Adrenal gland (tissue), 12 donors: ENCODE data around the gene NRP2. TPM values are rescaled to one million over a fixed set of nuclear protein-coding genes. Genes with fewer than 3 reads are reported as not detected.

Experiments
- DNase-seq, 7 donors: peaks; one replicate each; pipeline ENCODE4 v3.0.0-alpha.2; 2019 to 2020
- H3K27ac ChIP-seq, 5 donors: fragments of 200-600 bp; sonication (generic) in 4 of 5; 1 replicate in 3 of 5; 2 replicates in 2 of 5; pipeline versions ENCODE4 v1.5.1 to v1.8.0; 2016 to 2020; ENCODE audit warnings: mild to moderate bottlenecking in 1 of 5
- H3K27me3 ChIP-seq: fragments of 200-600 bp; 2 replicates; pipeline ENCODE4 v1.8.0; 2021
- H3K36me3 ChIP-seq, 2 donors: fragments of 200-600 bp; replicated peaks in 1 of 2; 1 replicate in 1 of 2; 2 replicates in 1 of 2; pipeline versions ENCODE4 v1.5.1 to v1.8.0; 2018 to 2022
- H3K4me1 ChIP-seq, 2 donors: fragments of 200-600 bp; replicated peaks in 1 of 2; 1 replicate in 1 of 2; 2 replicates in 1 of 2; pipeline versions ENCODE4 v1.5.1 to v1.8.0; 2018 to 2021
- H3K4me3 ChIP-seq, 4 donors: fragments of 200-600 bp; sonication (generic) in 3 of 4; one replicate each; pipeline ENCODE4 v1.5.1; 2016 to 2018
- H3K9me3 ChIP-seq, 3 donors: fragments of 200-600 bp; sonication (generic) in 1 of 3; replicated peaks in 1 of 3; 1 replicate in 2 of 3; 2 replicates in 1 of 3; pipeline versions ENCODE4 v1.5.1 to v1.8.0; 2016 to 2021
- CTCF ChIP-seq, 6 experiments: fragments of 450-650 bp in 4 of 6; fragments of 200-600 bp in 2 of 6; sonication (generic) in 1 of 6; IDR thresholded peaks; 1 replicate in 5 of 6; 2 replicates in 1 of 6; pipeline versions ENCODE4 v1.5.1 to v1.8.0; 2016 to 2021; ENCODE audit warnings: antibody characterized with exemption in 6 of 6, mild to moderate bottlenecking in 2 of 6, moderate library complexity in 1 of 6
- POLR2A ChIP-seq, 2 donors: fragments of 450-650 bp; IDR thresholded peaks; one replicate each; pipeline ENCODE4 v1.6.1; 2017; ENCODE audit warnings: antibody characterized with exemption in 2 of 2, mild to moderate bottlenecking in 2 of 2, moderate library complexity in 1 of 2
- WGBS, 4 donors: extraction: QIAGEN DNeasy Blood & Tissue Kit in 2 of 4; methylation state at CpG; one replicate each; pipeline versions ENCODE4 v1.1.5 to v1.1.7; 2013 to 2017; 5-methylcytosine and 5-hydroxymethylcytosine counted together
- intact Hi-C, 2 donors: fragments of 100-400 bp; cut with DNase I; formaldehyde crosslinking; loops; one replicate each; pipeline versions ENCODE4 v1.14.1 to v1.15.0; 2022 to 2023
- polyA plus RNA-seq, 3 donors: library from polyadenylated mRNA; stranded (reverse); fragments of 200-250 nt in 2 of 3; fragments of 350-450 nt in 1 of 3; fragmentation: Illumina TruSeq in 1 of 3; extraction: RNeasy Lipid Tissue Mini Kit (QIAGEN cat#74804) in 1 of 3; gene quantifications; one replicate each; pipeline ENCODE4 v1.2.3, GENCODE V29; 2013 to 2014
- total RNA-seq, 9 donors: library from RNA; depleted of rRNA in 4 of 9; stranded (reverse); fragments of >200 nt in 4 of 9; fragments of 120-200 nt in 1 of 9; fragmentation: NEBNext Ultra II Directional in 1 of 9; extraction: Animal tissue kit (Norgen Biotek cat#: 25700) in 1 of 9; gene quantifications; one replicate each; pipeline versions ENCODE4 v1.1.0 to v1.2.4, GENCODE V29; 2013 to 2023
- donor health status: healthy with polysubstance abuse.
- donor health status: Bipolar disorder and iron deficiency.
- donor health status: DM: yes; HTN: yes; CAD: no.
- donor health status: DM: no; HTN: no; CAD: no.
- donor health status: DM: no; HTN: no; CAD: no.
- donor health status: DM: yes; HTN: yes; CAD: no.

Gene NRP2
- total and polyA plus RNA-seq, 12 donors: 27.6 to 205 (median 93.1) TPM

DNA sequence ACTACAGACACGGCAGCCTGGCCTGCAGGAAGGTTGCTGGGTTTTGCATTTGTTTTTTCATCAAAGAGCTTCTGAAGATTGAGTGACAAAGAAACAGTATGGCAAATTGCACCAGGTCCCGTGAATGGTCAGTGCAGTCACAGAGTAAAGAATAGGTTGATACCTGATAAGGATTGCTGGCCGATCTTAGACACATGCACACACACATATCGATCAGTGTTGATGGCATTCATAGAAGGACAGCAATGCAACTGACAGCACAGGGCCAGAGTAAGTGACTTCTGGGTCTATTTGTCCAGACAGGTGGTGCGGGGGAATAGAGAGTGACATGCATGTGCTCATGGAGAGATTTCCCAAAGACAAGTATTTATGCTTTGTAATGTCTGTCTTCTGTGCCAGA lies 42.8 kb downstream of the NRP2 start:
- no peaks in the 10 kb centered on the region for H3K9me3 ChIP-seq
- no peak overlapping the region for H3K27ac ChIP-seq
- DNase-seq: no peak
- intact Hi-C loops: no loop called here
- H3K4me3 ChIP-seq: no peak overlapping the region
- WGBS, 4 donors: 93 to 98% (median 94%) methylated on average over 5 of the region's 5 CpGs
- no peaks in the 10 kb centered on the region for H3K27me3 ChIP-seq
- TF ChIP-seq POLR2A (IDR thresholded peaks at IDR 0.05) (no peak), CTCF (IDR thresholded peaks at IDR 0.05) (no peak)
- H3K4me1 ChIP-seq: peaks cover 0 to 14% of the 10 kb centered on the region in 2 donors
- peaks cover 0 to 71% of the 10 kb centered on the region in 2 donors for H3K36me3 ChIP-seq

- intact Hi-C loops: no loop called here
- Histone ChIP-seq H3K36me3 (peaks cover 0 to 82% of the 10 kb centered on the region in 2 donors), H3K27me3 (no peaks in the 10 kb centered on the region), H3K9me3 (no peaks in the 10 kb centered on the region), H3K4me1 (peaks cover 0 to 16% of the 10 kb centered on the region in 2 donors), H3K27ac (no peak overlapping the region), H3K4me3 (no peak overlapping the region)
- DNase-seq: no peak
- TF ChIP-seq CTCF (IDR thresholded peaks at IDR 0.05) (no peak), POLR2A (IDR thresholded peaks at IDR 0.05) (no peak)
- WGBS, 4 donors: 82 to 98% (median 91%) methylated on average over 4 of the region's 4 CpGs
Observed at GRCh38 chr2:205726506-205726905, 44.2 kb downstream of the NRP2 start.

- no peak overlapping the region for H3K27ac ChIP-seq
- H3K36me3 ChIP-seq: peaks cover 0 to 88% of the 10 kb centered on the region in 2 donors
- H3K4me1 ChIP-seq: peaks cover 0 to 14% of the 10 kb centered on the region in 2 donors
- H3K4me3 ChIP-seq: no peak overlapping the region
- WGBS, 4 donors: 87 to 92% (median 90%) methylated on average over 2 of the region's 2 CpGs
- intact Hi-C loops: no loop called here
- no peaks in the 10 kb centered on the region for H3K27me3 ChIP-seq
- no peak for DNase-seq
- H3K9me3 ChIP-seq: no peaks in the 10 kb centered on the region
- no peak for TF ChIP-seq POLR2A (IDR thresholded peaks at IDR 0.05)
- no peak for TF ChIP-seq CTCF (IDR thresholded peaks at IDR 0.05)
Observed at GRCh38 chr2:205727174-205727573, 44.9 kb downstream of the NRP2 start.

- DNase-seq: no peak
- no peaks in the 10 kb centered on the region for H3K27me3 ChIP-seq
- no peak overlapping the region for H3K4me3 ChIP-seq
- H3K4me1 ChIP-seq: peaks cover 6 to 22% of the 10 kb centered on the region in 2 donors
- H3K36me3 ChIP-seq: peaks cover 0 to 91% of the 10 kb centered on the region in 2 donors
- peak overlapping the region in 1 of 5 donors; percentile 11 for H3K27ac ChIP-seq
- H3K9me3 ChIP-seq: no peaks in the 10 kb centered on the region
- no peak for TF ChIP-seq CTCF (IDR thresholded peaks at IDR 0.05)
- TF ChIP-seq POLR2A (IDR thresholded peaks at IDR 0.05): no peak
- intact Hi-C loops: no loop called here
- 94% methylated on average over 7 of the region's 7 CpGs for WGBS, 4 donors
Observed at GRCh38 chr2:205728366-205728765, 46.1 kb downstream of the NRP2 start.
